ENCODE measurements around the gene ZNHIT2.

DNA sequence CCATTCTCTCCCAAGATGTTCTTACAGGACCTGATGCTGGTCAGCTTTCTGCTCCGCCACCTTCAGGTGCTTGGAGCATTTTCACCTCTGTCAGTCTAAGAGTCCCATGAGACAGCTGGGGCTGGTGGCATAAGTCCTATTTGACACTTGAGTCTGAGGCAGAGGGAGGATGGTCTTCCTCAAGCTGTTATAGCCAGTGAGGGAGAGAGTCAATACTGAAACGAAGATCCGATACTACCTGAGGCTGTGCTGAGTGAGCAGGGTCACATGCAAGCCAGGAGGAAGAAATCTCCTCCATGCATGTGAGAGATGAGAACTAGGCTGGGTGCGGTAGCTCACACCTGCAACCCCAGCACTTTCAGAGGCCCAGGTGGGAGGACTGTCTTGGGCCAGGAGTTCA, 27.9 kb downstream of the ZNHIT2 start:
- TF ChIP-seq EZH2 (IDR thresholded peaks at IDR 0.05; ENCODE audit: low read length) (no peak), CTCF (optimal IDR thresholded peaks at IDR 0.05 in 1 of 3, IDR thresholded peaks at IDR 0.05 in 1 of 3, conservative IDR thresholded peaks at IDR 0.05 in 1 of 3; ENCODE audit: extremely low read depth in 1 of 3, insufficient read depth in 2 of 3, low read length in 3 of 3) (no peak)
